Stomach (tissue), 9 donors: ENCODE results near the gene OSTF1. TPM values are rescaled to one million over a fixed set of nuclear protein-coding genes. Genes with fewer than 3 reads are reported as not detected.
A peak's percentile ranks its signal among the peaks of the same experiment; 100 is the strongest.

Experiments
- DNase-seq, 2 donors: peaks; one replicate each; pipeline versions ENCODE4 v3.0.0 to v3.0.0-alpha.2; 2013 to 2019
- H3K27ac ChIP-seq, 5 donors: fragments of 200-600 bp in 4 of 5; sonication (generic) in 4 of 5; one replicate each; pipeline ENCODE4 v1.5.1; 2013 to 2019; ENCODE audit warnings: mild to moderate bottlenecking in 1 of 5, moderate library complexity in 1 of 5
- H3K27me3 ChIP-seq, 3 donors: fragments of 200-600 bp; sonication (generic); one replicate each; pipeline ENCODE4 v1.5.1; 2017 to 2019; ENCODE audit warnings: mixed run types in 1 of 3
- H3K36me3 ChIP-seq, 4 donors: fragments of 200-600 bp; sonication (generic); 1 replicate in 3 of 4; 2 replicates in 1 of 4; pipeline ENCODE4 v1.5.1; 2016 to 2019
- H3K4me1 ChIP-seq, 4 donors: fragments of 200-600 bp; sonication (generic); one replicate each; pipeline ENCODE4 v1.5.1; 2016 to 2019
- H3K4me3 ChIP-seq, 4 donors: fragments of 200-600 bp; sonication (generic) in 3 of 4; one replicate each; pipeline ENCODE4 v1.5.1; 2016 to 2019; ENCODE audit warnings: mild to moderate bottlenecking in 1 of 4
- H3K9me3 ChIP-seq, 4 donors: fragments of 200-600 bp; sonication (generic); one replicate each; pipeline ENCODE4 v1.5.1; 2016 to 2019
- CTCF ChIP-seq, 7 experiments: fragments of 450-650 bp in 4 of 7; fragments of 200-600 bp in 3 of 7; sonication (generic) in 3 of 7; IDR thresholded peaks; one replicate each; pipeline ENCODE4 v1.5.1; 2016 to 2019; ENCODE audit warnings: antibody characterized with exemption in 7 of 7, control low read depth in 2 of 7, mild to moderate bottlenecking in 1 of 7
- EP300 ChIP-seq: sonication (generic); formaldehyde crosslinking; IDR thresholded peaks from one replicate; pipeline ENCODE4 v1.6.1; 2017; ENCODE audit warnings: antibody characterized with exemption
- POLR2A ChIP-seq, 4 donors: fragments of 450-650 bp; IDR thresholded peaks; one replicate each; pipeline ENCODE4 v1.6.1; 2016; ENCODE audit warnings: antibody characterized with exemption in 4 of 4, control low read depth in 2 of 4, mild to moderate bottlenecking in 1 of 4, moderate library complexity in 1 of 4
- POLR2AphosphoS5 ChIP-seq, 3 donors: sonication (generic); formaldehyde crosslinking; IDR thresholded peaks; one replicate each; pipeline ENCODE4 v1.6.1; 2016; ENCODE audit warnings: antibody characterized with exemption in 3 of 3
- WGBS, 5 donors: extraction: QIAGEN DNeasy Blood & Tissue Kit in 3 of 5; methylation state at CpG; one replicate each; pipeline versions ENCODE4 v1.1.5 to v1.1.7; 2013 to 2018; 5-methylcytosine and 5-hydroxymethylcytosine counted together
- intact Hi-C: fragments of 100-400 bp; cut with DNase I; formaldehyde crosslinking; loops from one replicate; pipeline ENCODE4 v1.15.1; 2023; ENCODE audit warnings: low total_unique reads
- polyA plus RNA-seq, 3 donors: library from polyadenylated mRNA; stranded (reverse); fragments of 200-250 nt; gene quantifications; one replicate each; pipeline ENCODE4 v1.2.3, GENCODE V29; 2013
- total RNA-seq, 5 donors: library from RNA; depleted of rRNA; stranded (reverse); fragments of >200 nt; gene quantifications; one replicate each; pipeline versions ENCODE4 v1.1.0 to v1.2.3, GENCODE V29; 2014 to 2016
- donor health status: healthy with polysubstance abuse.
- donor health status: Bipolar disorder and iron deficiency.
- donor health status: healthy.

The OSTF1 gene
- total and polyA plus RNA-seq, 8 donors = 2.2 to 79.4 (median 43.5) TPM; not detected in 1

- Histone ChIP-seq H3K4me3 (no peak overlapping the region), H3K9me3 (no peaks in the 10 kb centered on the region), H3K27me3 (no peaks in the 10 kb centered on the region), H3K27ac (peak overlapping the region; percentile 61 to 83 (median 72)), H3K4me1 (peaks cover 26 to 44% (median 37%) of the 10 kb centered on the region in 4 donors), H3K36me3 (peaks cover 0 to 34% (median 28%) of the 10 kb centered on the region in 4 donors)
- intact Hi-C loops = no loop called here
- TF ChIP-seq POLR2AphosphoS5 (IDR thresholded peaks at IDR 0.05) (no peak), CTCF (IDR thresholded peaks at IDR 0.05) (no peak), POLR2A (IDR thresholded peaks at IDR 0.05) (no peak), EP300 (no peak)
- DNase-seq = no peak
- WGBS, 5 donors = 50 to 62% (median 59%) methylated on average over 5 of the region's 5 CpGs
These were observed 4.1 kb upstream of the OSTF1 start for GRCh38 chr9:75084081-75084672.

- no peaks in the 10 kb centered on the region for H3K27me3 ChIP-seq
- peaks cover 26 to 58% (median 50%) of the 10 kb centered on the region in 4 donors for H3K4me1 ChIP-seq
- H3K36me3 ChIP-seq = peaks cover 0 to 22% (median 21%) of the 10 kb centered on the region in 4 donors
- 69 to 100% (median 95%) methylated on average over 1 of the region's 1 CpG for WGBS, 5 donors
- peak in 1 of 2 donors; percentile 43 for DNase-seq
- TF ChIP-seq POLR2AphosphoS5 (IDR thresholded peaks at IDR 0.05) (no peak), CTCF (IDR thresholded peaks at IDR 0.05) (no peak), POLR2A (IDR thresholded peaks at IDR 0.05) (no peak), EP300 (no peak)
- peak overlapping the region in 3 of 5 donors; percentile 97 to 98 (median 98) for H3K27ac ChIP-seq
- intact Hi-C loops = no loop called here
- peak overlapping the region in 2 of 4 donors; percentile 76 to 82 for H3K4me3 ChIP-seq
- H3K9me3 ChIP-seq = no peaks in the 10 kb centered on the region
These were observed 2.7 kb upstream of the OSTF1 start for GRCh38 chr9:75085640-75086039.

- peaks cover 0 to 11% (median 10%) of the 10 kb centered on the region in 4 donors for H3K36me3 ChIP-seq
- no peak for TF ChIP-seq POLR2A (IDR thresholded peaks at IDR 0.05)
- TF ChIP-seq EP300 = no peak
- TF ChIP-seq CTCF (IDR thresholded peaks at IDR 0.05) = no peak
- TF ChIP-seq POLR2AphosphoS5 (IDR thresholded peaks at IDR 0.05) = no peak
- no peaks in the 10 kb centered on the region for H3K27me3 ChIP-seq
- H3K27ac ChIP-seq = peak overlapping the region; percentile 96 to 100 (median 98)
- no peaks in the 10 kb centered on the region for H3K9me3 ChIP-seq
- H3K4me1 ChIP-seq = peaks cover 32 to 69% (median 61%) of the 10 kb centered on the region in 4 donors
- peak overlapping the region; percentile 76 to 95 (median 86) for H3K4me3 ChIP-seq
- intact Hi-C loops = no loop called here
- DNase-seq = peak in 1 of 2 donors; percentile 42
- WGBS, 5 donors = 6 to 23% (median 15%) methylated on average over 15 to 16 of the region's 16 CpGs
These were observed 1.6 kb upstream of the OSTF1 start for GRCh38 chr9:75086541-75087288.

GRCh38 chr9:75087289-75087823 lies 958 bp upstream of the OSTF1 start:
- H3K4me3 ChIP-seq = peak overlapping the region; percentile 76 to 95 (median 86)
- peaks cover 0 to 5% (median 4%) of the 10 kb centered on the region in 4 donors for H3K36me3 ChIP-seq
- intact Hi-C loops = no loop called here
- no peaks in the 10 kb centered on the region for H3K27me3 ChIP-seq
- peak overlapping the region; percentile 97 to 100 (median 98) for H3K27ac ChIP-seq
- 0 to 4% (median 2%) methylated on average over 20 of the region's 20 CpGs for WGBS, 5 donors
- no peaks in the 10 kb centered on the region for H3K9me3 ChIP-seq
- TF ChIP-seq CTCF (IDR thresholded peaks at IDR 0.05) = no peak
- peak in 1 of 3 donors; percentile 23 for TF ChIP-seq POLR2AphosphoS5 (IDR thresholded peaks at IDR 0.05)
- peaks cover 32 to 75% (median 64%) of the 10 kb centered on the region in 4 donors for H3K4me1 ChIP-seq
- peak; percentile 58 to 77 for DNase-seq
